Measurements from ENCODE around the gene NAV3. TPM values are rescaled to one million over a fixed set of nuclear protein-coding genes. Genes with fewer than 3 reads are reported as not detected.

Gene NAV3
- total and polyA plus RNA-seq, 2 experiments from 2014 or later: 1.2 to 9.0 TPM

- Histone ChIP-seq H3K4me1 (ENCODE audit: low read depth) (no peaks in the 10 kb centered on the region), H3K9me3 (ENCODE audit: low read depth) (no peaks in the 10 kb centered on the region), H3K36me3 (no peaks in the 10 kb centered on the region), H3K27ac (no peak overlapping the region), H3K4me3 (no peak overlapping the region), H3K27me3 (no peaks in the 10 kb centered on the region)
- DNase-seq (ENCODE audit: low read depth in 1 of 2, low spot score in 1 of 2): no peak
- TF ChIP-seq CTCF (IDR thresholded peaks at IDR 0.05; ENCODE audit: low read depth, low read length): no peak
Observed at GRCh38 chr12:77842430-77842829, 11.7 kb downstream of the NAV3 start.

- Histone ChIP-seq H3K4me3 (no peak overlapping the region), H3K36me3 (no peaks in the 10 kb centered on the region), H3K4me1 (ENCODE audit: low read depth) (no peaks in the 10 kb centered on the region), H3K9me3 (ENCODE audit: low read depth) (no peaks in the 10 kb centered on the region), H3K27ac (no peak overlapping the region), H3K27me3 (no peaks in the 10 kb centered on the region)
- TF ChIP-seq CTCF (IDR thresholded peaks at IDR 0.05; ENCODE audit: low read depth, low read length): no peak
- peak in 1 of 2 donors; percentile 52 for DNase-seq (ENCODE audit: low read depth in 1 of 2, low spot score in 1 of 2)
Observed at GRCh38 chr12:77845831-77846230, 15.1 kb downstream of the NAV3 start.

- peak in 1 of 2 donors; percentile 79 for DNase-seq (ENCODE audit: low read depth in 1 of 2, low spot score in 1 of 2)
- Histone ChIP-seq H3K4me3 (no peak overlapping the region), H3K4me1 (ENCODE audit: low read depth) (no peaks in the 10 kb centered on the region), H3K9me3 (ENCODE audit: low read depth) (no peaks in the 10 kb centered on the region), H3K36me3 (no peaks in the 10 kb centered on the region), H3K27me3 (no peaks in the 10 kb centered on the region), H3K27ac (no peak overlapping the region)
- TF ChIP-seq CTCF (IDR thresholded peaks at IDR 0.05; ENCODE audit: low read depth, low read length): no peak
Observed at GRCh38 chr12:77847060-77847541, 16.4 kb downstream of the NAV3 start.

- Histone ChIP-seq H3K27me3 (no peaks in the 10 kb centered on the region), H3K9me3 (ENCODE audit: low read depth) (no peaks in the 10 kb centered on the region), H3K36me3 (no peaks in the 10 kb centered on the region), H3K4me3 (no peak overlapping the region), H3K4me1 (ENCODE audit: low read depth) (no peaks in the 10 kb centered on the region), H3K27ac (no peak overlapping the region)
- DNase-seq (ENCODE audit: low read depth in 1 of 2, low spot score in 1 of 2): peak in 1 of 2 donors; percentile 77
- TF ChIP-seq CTCF (IDR thresholded peaks at IDR 0.05; ENCODE audit: low read depth, low read length): no peak
Observed at GRCh38 chr12:77847680-77848431, 17.2 kb downstream of the NAV3 start.

GRCh38 chr12:77850129-77850528 lies 19.4 kb downstream of the NAV3 start:
- H3K4me1 ChIP-seq (ENCODE audit: low read depth): no peaks in the 10 kb centered on the region
- H3K4me3 ChIP-seq: no peak overlapping the region
- no peak for TF ChIP-seq CTCF (IDR thresholded peaks at IDR 0.05; ENCODE audit: low read depth, low read length)
- no peak overlapping the region for H3K27ac ChIP-seq
- no peaks in the 10 kb centered on the region for H3K36me3 ChIP-seq
- no peak for DNase-seq (ENCODE audit: low read depth in 1 of 2, low spot score in 1 of 2)
- no peaks in the 10 kb centered on the region for H3K9me3 ChIP-seq (ENCODE audit: low read depth)
- no peaks in the 10 kb centered on the region for H3K27me3 ChIP-seq

All from cardiac muscle cell (in vitro differentiated cells and primary cell).